HepG2 (cell line): ENCODE data around the gene RBM18. TPM values are rescaled to one million over a fixed set of nuclear protein-coding genes. Genes with fewer than 3 reads are reported as not detected.

Experiments
- ARNT ChIP-seq: fragments of 450-650 bp; IDR thresholded peaks from 2 replicates; pipeline ENCODE4 v1.6.1; 2017
- HDAC1 ChIP-seq: sonication (generic); formaldehyde crosslinking; IDR thresholded peaks from 2 replicates; pipeline ENCODE4 v1.5.1; 2020; ENCODE audit warnings: mild to moderate bottlenecking, missing genetic modification reagents
- HINFP ChIP-seq: sonication (generic); formaldehyde crosslinking; IDR thresholded peaks from 2 replicates; pipeline ENCODE4 v1.4.0; 2020; ENCODE audit warnings: low read depth, mild to moderate bottlenecking, missing genetic modification reagents
- HNRNPH1 ChIP-seq: fragments of 200-400 bp; formaldehyde crosslinking; optimal IDR thresholded peaks from 2 replicates; pipeline ENCODE3; 2017; ENCODE audit warnings: mild to moderate bottlenecking, low read depth, low read length
- HNRNPK ChIP-seq: fragments of 200-400 bp; formaldehyde crosslinking; IDR thresholded peaks from 2 replicates; pipeline ENCODE4 v1.6.1; 2018; ENCODE audit warnings: low read length, low read depth, moderate library complexity, mild to moderate bottlenecking; ENCODE audit not compliant: poor library complexity, severe bottlenecking
- NFYC ChIP-seq: IDR thresholded peaks from 2 replicates; pipeline ENCODE4 v1.6.1; 2016; ENCODE audit warnings: missing genetic modification reagents, missing compliant biosample characterization
- RXRA ChIP-seq: sonication (generic); formaldehyde crosslinking; IDR thresholded peaks from 2 replicates; pipeline ENCODE4 v1.5.1; 2020; ENCODE audit warnings: missing genetic modification reagents
- SALL1 ChIP-seq: sonication (generic); formaldehyde crosslinking; IDR thresholded peaks from 2 replicates; pipeline ENCODE4 v1.8.0; 2022; ENCODE audit warnings: mild to moderate bottlenecking, missing genetic modification reagents
- SP1 ChIP-seq, 2 experiments: fragments of 450-650 bp in 1 of 2; sonication (generic) in 1 of 2; formaldehyde crosslinking in 1 of 2; IDR thresholded peaks; 2 replicates each; pipeline versions ENCODE4 v1.4.0 to v1.6.1; 2016 to 2020; ENCODE audit warnings: missing genetic modification reagents in 1 of 2
- SSRP1 ChIP-seq: IDR thresholded peaks from 2 replicates; pipeline ENCODE4 v1.6.1; 2016; ENCODE audit warnings: control low read depth
- UBTF ChIP-seq: sonication (generic); formaldehyde crosslinking; IDR thresholded peaks from 2 replicates; pipeline ENCODE4 v1.4.0; 2020; ENCODE audit warnings: mild to moderate bottlenecking, missing genetic modification reagents
- ZBTB46 ChIP-seq: sonication (generic); formaldehyde crosslinking; IDR thresholded peaks from 2 replicates; pipeline ENCODE4 v1.4.0; 2020; ENCODE audit warnings: mild to moderate bottlenecking, missing genetic modification reagents, borderline replicate concordance
- ZNF367 ChIP-seq: sonication (generic); formaldehyde crosslinking; IDR thresholded peaks from 2 replicates; pipeline ENCODE4 v1.4.0; 2020; ENCODE audit warnings: missing genetic modification reagents, borderline replicate concordance
- ZNF710 ChIP-seq: sonication (generic); formaldehyde crosslinking; IDR thresholded peaks from 2 replicates; pipeline ENCODE4 v1.5.0; 2020; ENCODE audit warnings: mild to moderate bottlenecking, missing genetic modification reagents, borderline replicate concordance
- ZNF816 ChIP-seq: sonication (generic); formaldehyde crosslinking; IDR thresholded peaks from 2 replicates; pipeline ENCODE4 v1.8.0; 2022; ENCODE audit warnings: missing genetic modification reagents, mild to moderate bottlenecking, borderline replicate concordance
- ZSCAN12 ChIP-seq: sonication (generic); formaldehyde crosslinking; IDR thresholded peaks from 2 replicates; pipeline ENCODE4 v1.9.0; 2021; ENCODE audit warnings: mild to moderate bottlenecking, missing genetic modification reagents
- polyA plus RNA-seq, 8 experiments: library from polyadenylated mRNA; depleted of rRNA in 3 of 8; stranded (reverse) in 7 of 8; unstranded in 1 of 8; fragments of >200 nt; fragmentation: Illumina TruSeq in 4 of 8; extraction: Trizol in 4 of 8; gene quantifications; 2 replicates each; pipeline versions ENCODE4 v1.2.1 to v1.2.3, GENCODE V29; 2011 to 2016; ENCODE audit warnings: low read depth in 4 of 8, missing spikeins in 1 of 8, mixed read lengths in 1 of 8; ENCODE audit not compliant: insufficient read depth in 1 of 8
- total RNA-seq, 5 experiments: library from RNA; depleted of rRNA; stranded (reverse); fragments of >200 nt; fragmentation: Illumina TruSeq; extraction: Trizol; gene quantifications; 2 replicates each; pipeline ENCODE4 v1.2.3, GENCODE V29; 2016; ENCODE audit warnings: low read depth in 1 of 5

The RBM18 gene
- total and polyA plus RNA-seq, 2 of the 13 experiments (the other 11 are each of a cell fraction or from before 2014, with no cell fraction given) = 12.6 to 16.6 TPM

GRCh38 chr9:122221183-122221811, 43.3 kb downstream of the RBM18 start (continued):
- TF ChIP-seq UBTF (0 out of 2 replicates have a peak, but pooled peaks have one; percentile 17), ZSCAN12 (no peak), HNRNPK (no peak), ARNT (no peak), ZNF710 (CRISPR knock-in tag) (no peak), HDAC1 (CRISPR knock-in tag) (0 out of 2 replicates have a peak, but pooled peaks have one; percentile 38), ZNF816 (CRISPR knock-in tag) (no peak), SP1 (IDR thresholded peaks at IDR 0.05) (no peak), SP1 (CRISPR knock-in tag; IDR thresholded peaks at IDR 0.05) (no peak), ZBTB46 (CRISPR knock-in tag) (no peak), SSRP1 (CRISPR knock-in tag) (no peak), RXRA (no peak), HINFP (CRISPR knock-in tag) (no peak), HNRNPH1 (no peak), ZNF367 (CRISPR knock-in tag) (no peak), SALL1 (peak; percentile 29; the same call in 1 of the 2 replicates), NFYC (CRISPR knock-in tag) (no peak)
